Karpas-422 (cell line): Measurements from ENCODE around the gene CSNK1D. TPM values are rescaled to one million over a fixed set of nuclear protein-coding genes. Genes with fewer than 3 reads are reported as not detected.
"Not testable (repeated sequence)": the region's sequence is repeated elsewhere in the genome, so short reads cannot be mapped to it uniquely, and the experiment has no call there.

Source experiments
- DNase-seq: peaks from one replicate; pipeline ENCODE4 v3.0.0-alpha.2; 2015
- H2AFZ ChIP-seq: fragments of 200-600 bp; sonication (generic); 2 replicates; pipeline ENCODE4 v1.6.1; 2014; ENCODE audit warnings: antibody characterized with exemption, low read length, mixed read lengths
- H3K27ac ChIP-seq: fragments of 200-600 bp; sonication (generic); 2 replicates; pipeline ENCODE4 v1.5.1; 2014; ENCODE audit warnings: mild to moderate bottlenecking, low read length, moderate library complexity
- H3K27me3 ChIP-seq: fragments of 200-600 bp; sonication (generic); 2 replicates; pipeline ENCODE4 v1.6.1; 2014; ENCODE audit warnings: low read length, mixed read lengths
- H3K36me3 ChIP-seq: fragments of 200-600 bp; sonication (generic); 2 replicates; pipeline ENCODE4 v1.6.1; 2014; ENCODE audit warnings: low read length, mixed read lengths; ENCODE audit not compliant: insufficient read depth
- H3K4me1 ChIP-seq: fragments of 200-600 bp; sonication (generic); 2 replicates; pipeline ENCODE4 v1.6.1; 2014; ENCODE audit warnings: mild to moderate bottlenecking, low read length, mixed read lengths
- H3K4me2 ChIP-seq: fragments of 200-600 bp; sonication (generic); 2 replicates; pipeline ENCODE4 v1.6.1; 2014; ENCODE audit warnings: low read length, low read depth, mild to moderate bottlenecking; ENCODE audit not compliant: poor library complexity, severe bottlenecking
- H3K4me3 ChIP-seq: fragments of 200-600 bp; sonication (generic); 2 replicates; pipeline ENCODE4 v1.5.1; 2014; ENCODE audit warnings: mild to moderate bottlenecking, antibody characterized with exemption, low read length, mixed read lengths
- H3K79me2 ChIP-seq: fragments of 200-600 bp; sonication (generic); 2 replicates; pipeline ENCODE4 v1.6.1; 2014; ENCODE audit warnings: mild to moderate bottlenecking, low read length, mixed read lengths
- H3K9ac ChIP-seq: fragments of 200-600 bp; sonication (generic); 2 replicates; pipeline ENCODE4 v1.6.0; 2014; ENCODE audit warnings: low read length
- H3K9me2 ChIP-seq: fragments of 200-600 bp; sonication (generic), shearing (Covaris generic); replicated peaks from 2 replicates; pipeline ENCODE4 v1.6.0; 2014; ENCODE audit warnings: mild to moderate bottlenecking, low read length, moderate library complexity; ENCODE audit not compliant: insufficient read depth
- H3K9me3 ChIP-seq: fragments of 300-700, 200-600 bp; sonication (generic); 2 replicates; pipeline ENCODE4 v1.6.1; 2014; ENCODE audit warnings: low read length, mixed read lengths
- H4K20me1 ChIP-seq: fragments of 200-600 bp; sonication (generic); 2 replicates; pipeline ENCODE4 v1.6.1; 2014; ENCODE audit warnings: mild to moderate bottlenecking, antibody characterized with exemption, low read length, low read depth; ENCODE audit not compliant: insufficient read depth
- total RNA-seq: library from RNA; depleted of rRNA; stranded (reverse); fragments of >200 nt; shearing (Covaris generic); gene quantifications from 2 replicates; pipeline ENCODE4 v1.2.3, GENCODE V29; 2014; ENCODE audit warnings: low replicate concordance

CSNK1D gene
- total RNA-seq, 1 experiment from 2014 or later, result 30.6 TPM

GRCh38 chr17:82216301-82217119, 57.0 kb downstream of the CSNK1D start:
- Histone ChIP-seq H2AFZ (no peak overlapping the region), H3K4me2 (no peak overlapping the region), H3K9ac (no peak overlapping the region)

DNA sequence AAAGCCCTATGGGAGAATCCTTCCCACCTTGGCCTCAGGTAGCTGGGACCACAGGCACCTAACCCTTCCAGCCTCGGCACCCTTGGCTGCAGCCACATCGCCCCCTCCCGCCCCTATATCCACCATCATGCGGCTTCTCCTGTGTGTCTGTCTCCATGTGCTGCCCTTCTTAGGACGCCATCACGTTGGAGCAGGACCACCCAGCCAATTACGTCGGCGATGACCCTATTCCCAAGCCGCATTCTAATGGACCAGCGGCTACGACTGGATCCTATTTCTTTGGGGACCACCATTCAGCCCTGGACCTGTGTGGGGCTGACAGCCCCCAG, 57.6 kb downstream of the CSNK1D start:
- no peaks in the 10 kb centered on the region for H3K9me2 ChIP-seq
- no peak overlapping the region for H3K4me3 ChIP-seq
- no peaks in the 10 kb centered on the region for H3K27me3 ChIP-seq
- H3K4me1 ChIP-seq, result peaks cover 15% of the 10 kb centered on the region
- no peaks in the 10 kb centered on the region for H4K20me1 ChIP-seq
- no peak for DNase-seq
- no peaks in the 10 kb centered on the region for H3K79me2 ChIP-seq
- no peak overlapping the region for H3K9ac ChIP-seq
- no peak overlapping the region for H2AFZ ChIP-seq
- H3K36me3 ChIP-seq, result no peaks in the 10 kb centered on the region
- H3K27ac ChIP-seq, result no peak overlapping the region
- no peaks in the 10 kb centered on the region for H3K9me3 ChIP-seq
- no peak overlapping the region for H3K4me2 ChIP-seq

More at GRCh38 chr17:82216301-82217119, 57.0 kb downstream of the CSNK1D start:
- Histone ChIP-seq H3K36me3 (no peaks in the 10 kb centered on the region), H3K27me3 (no peaks in the 10 kb centered on the region), H3K79me2 (no peaks in the 10 kb centered on the region), H3K4me3 (no peak overlapping the region), H3K27ac (no peak overlapping the region), H3K9me3 (no peaks in the 10 kb centered on the region), H3K4me1 (peaks cover 13% of the 10 kb centered on the region), H4K20me1 (no peaks in the 10 kb centered on the region), H3K9me2 (no peaks in the 10 kb centered on the region)
- DNase-seq, result no peak

DNA sequence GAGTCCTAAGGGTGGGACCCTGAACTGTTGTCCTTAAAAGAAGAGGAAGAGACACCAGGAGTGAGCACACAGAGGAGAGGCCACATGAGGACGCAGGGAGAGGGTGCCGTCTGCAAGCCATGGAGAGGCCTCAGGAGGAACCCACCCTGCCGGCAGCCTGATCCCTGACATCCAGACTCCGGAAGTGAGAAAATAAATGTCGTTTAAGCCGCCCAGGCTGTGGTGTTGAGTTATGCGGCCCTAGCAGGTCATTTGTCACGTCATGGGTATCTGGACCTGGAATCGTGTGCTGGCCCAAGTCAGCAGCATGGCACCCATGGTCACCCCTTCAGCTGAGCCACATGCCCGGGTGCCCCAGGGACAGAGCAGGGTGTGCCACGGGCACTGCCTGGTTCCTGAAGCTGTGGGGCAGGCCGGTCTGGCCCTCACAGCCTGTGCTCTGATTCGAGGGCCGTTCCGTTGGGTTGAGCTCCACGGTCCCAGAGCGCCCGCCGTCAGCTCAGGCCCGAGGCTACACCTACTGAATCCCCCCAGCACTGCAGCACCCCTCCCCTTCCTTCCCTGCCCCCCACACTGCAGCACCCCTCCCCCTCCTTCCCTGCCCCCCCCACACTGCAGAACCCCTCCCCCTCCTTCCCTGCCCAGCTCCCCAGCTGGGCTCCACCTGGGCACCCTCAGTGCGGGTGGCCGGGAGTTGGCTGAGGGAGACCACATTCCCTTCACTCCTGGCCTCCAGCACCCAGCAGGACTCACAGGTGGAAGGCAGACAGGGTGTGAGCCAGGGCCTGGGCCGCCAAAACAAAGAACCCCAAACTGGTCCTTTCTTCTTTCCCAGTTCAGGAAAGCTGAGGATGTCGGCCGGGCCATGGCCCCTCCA, 58.2 kb downstream of the CSNK1D start:
- DNase-seq, result no peak

DNA sequence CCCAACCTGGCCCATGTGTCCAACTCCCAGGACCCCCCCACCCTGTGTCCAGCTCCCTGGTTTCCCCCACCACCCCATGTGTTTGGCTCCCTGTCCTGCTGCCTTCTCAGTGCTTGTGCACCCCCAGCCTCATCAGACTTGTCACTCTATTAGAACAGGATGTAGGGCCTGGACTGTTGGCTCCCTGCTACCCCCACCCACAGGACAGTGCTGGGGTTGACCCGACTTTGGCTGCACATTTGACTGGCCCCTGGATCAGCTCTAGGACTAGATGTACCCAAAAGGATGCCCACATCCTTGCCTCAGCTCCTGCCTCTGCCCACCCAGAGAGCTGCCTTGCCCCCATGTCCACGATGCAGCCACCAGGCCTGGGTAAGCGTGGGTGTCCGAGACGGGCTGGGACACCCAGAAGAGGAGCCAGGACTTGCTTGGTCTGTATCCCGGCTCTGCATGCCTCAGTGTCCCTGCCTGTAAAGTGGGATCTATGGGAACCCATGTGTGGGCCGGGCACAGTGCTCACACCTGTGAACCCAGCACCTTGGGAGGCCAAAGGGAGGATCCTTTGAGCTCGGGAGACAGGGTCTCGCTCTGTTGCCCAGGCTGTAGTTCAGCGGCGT, 59.4 kb downstream of the CSNK1D start:
- Histone ChIP-seq H3K9ac (no peak overlapping the region), H4K20me1 (no peaks in the 10 kb centered on the region), H3K79me2 (no peaks in the 10 kb centered on the region), H3K4me2 (no peak overlapping the region), H3K27ac (no peak overlapping the region), H3K4me1 (peaks cover 15% of the 10 kb centered on the region), H3K27me3 (no peaks in the 10 kb centered on the region), H3K9me2 (no peaks in the 10 kb centered on the region), H3K9me3 (no peaks in the 10 kb centered on the region), H3K36me3 (no peaks in the 10 kb centered on the region), H2AFZ (no peak overlapping the region), H3K4me3 (no peak overlapping the region)
- DNase-seq, result no peak

More for the DNA sequence above, 58.2 kb downstream of the CSNK1D start:
- Histone ChIP-seq H3K4me1 (peaks cover 15% of the 10 kb centered on the region), H3K36me3 (no peaks in the 10 kb centered on the region), H3K9me2 (no peaks in the 10 kb centered on the region), H3K4me2 (no peak overlapping the region), H3K9me3 (no peaks in the 10 kb centered on the region), H3K79me2 (no peaks in the 10 kb centered on the region), H3K27ac (no peak overlapping the region), H4K20me1 (no peaks in the 10 kb centered on the region), H3K27me3 (no peaks in the 10 kb centered on the region), H2AFZ (no peak overlapping the region), H3K4me3 (no peak overlapping the region), H3K9ac (no peak overlapping the region)

GRCh38 chr17:82213251-82214011, 60.1 kb downstream of the CSNK1D start:
- Histone ChIP-seq H3K4me3 (peak overlapping the region; percentile 93), H3K4me2 (peak overlapping the region; percentile 85), H3K9me3 (no peaks in the 10 kb centered on the region), H4K20me1 (no peaks in the 10 kb centered on the region), H3K9ac (peak overlapping the region; percentile 88), H3K79me2 (no peaks in the 10 kb centered on the region), H3K27me3 (no peaks in the 10 kb centered on the region), H3K9me2 (no peaks in the 10 kb centered on the region), H2AFZ (peak overlapping the region; percentile 97), H3K36me3 (no peaks in the 10 kb centered on the region), H3K27ac (no peak overlapping the region), H3K4me1 (peaks cover 15% of the 10 kb centered on the region)
- DNase-seq, result peak; percentile 62

DNA sequence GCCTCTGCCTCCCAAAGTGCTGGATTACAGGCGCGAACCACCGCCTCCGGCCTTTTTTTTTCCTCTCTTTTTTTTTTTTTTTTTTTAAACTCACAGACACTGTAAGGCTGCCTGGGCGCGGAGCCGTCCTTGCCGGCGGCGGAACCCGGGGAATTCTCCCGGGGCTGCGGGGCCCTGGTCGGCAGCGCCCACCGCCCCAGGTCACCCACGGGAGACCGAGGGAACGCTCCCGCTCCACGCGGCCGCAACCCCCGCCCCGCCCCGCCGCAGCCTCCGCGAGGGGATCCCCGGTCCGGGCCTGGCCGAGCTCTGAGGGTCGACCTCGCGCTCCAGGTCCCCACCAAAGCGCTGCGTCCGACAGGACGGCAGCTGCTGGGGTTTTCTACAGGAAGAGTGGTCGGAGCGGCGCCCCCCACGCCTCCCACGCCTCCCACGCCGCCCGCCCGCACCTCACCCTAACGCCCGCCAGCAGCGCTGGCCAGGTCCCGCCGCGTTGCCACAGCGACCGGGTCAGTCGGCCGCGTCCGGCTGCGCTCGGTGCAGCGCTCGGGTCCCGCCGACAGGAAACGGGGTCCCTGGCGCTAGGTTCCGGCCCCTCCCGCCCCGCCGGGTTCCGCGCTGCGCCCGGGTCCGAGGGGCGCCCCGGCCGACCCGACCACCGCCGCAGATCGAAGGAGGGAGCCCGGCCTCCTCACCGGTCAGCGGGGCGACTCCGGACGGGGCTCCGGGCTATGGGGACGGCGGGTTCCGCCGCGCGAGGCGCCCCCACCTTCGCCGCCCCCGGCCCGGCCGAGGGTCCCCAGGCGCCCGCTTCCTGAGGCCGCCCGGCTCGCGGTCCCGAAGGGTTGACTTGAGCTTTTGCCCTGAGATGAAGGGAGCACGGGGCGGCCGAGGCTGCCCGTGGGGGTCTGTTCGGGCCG, 60.9 kb downstream of the CSNK1D start, which contains the start of gene CCDC57:
CCDC57 (minus strand) TSS at position 512 of the 920 bp plus-strand sequence. CDS start 10,898 bp downstream, outside the sequence.
- H3K9me3 ChIP-seq, result no peaks in the 10 kb centered on the region
- H2AFZ ChIP-seq, result peak within 1 kb of the TSS; percentile 97
- H3K27ac ChIP-seq, result no peak within 1 kb of the TSS
- H3K9me2 ChIP-seq, result no peaks in the 10 kb centered on the region
- H3K79me2 ChIP-seq, result no peaks in the 10 kb centered on the region
- H3K4me2 ChIP-seq, result peak within 1 kb of the TSS; percentile 85
- H3K4me3 ChIP-seq, result peak within 1 kb of the TSS; percentile 93
- H3K9ac ChIP-seq, result peak within 1 kb of the TSS; percentile 88
- H4K20me1 ChIP-seq, result no peaks in the 10 kb centered on the region
- peaks cover 15% of the 10 kb centered on the region for H3K4me1 ChIP-seq
- peak; percentile 93 for DNase-seq
- H3K36me3 ChIP-seq, result no peaks in the 10 kb centered on the region
- no peaks in the 10 kb centered on the region for H3K27me3 ChIP-seq

DNA sequence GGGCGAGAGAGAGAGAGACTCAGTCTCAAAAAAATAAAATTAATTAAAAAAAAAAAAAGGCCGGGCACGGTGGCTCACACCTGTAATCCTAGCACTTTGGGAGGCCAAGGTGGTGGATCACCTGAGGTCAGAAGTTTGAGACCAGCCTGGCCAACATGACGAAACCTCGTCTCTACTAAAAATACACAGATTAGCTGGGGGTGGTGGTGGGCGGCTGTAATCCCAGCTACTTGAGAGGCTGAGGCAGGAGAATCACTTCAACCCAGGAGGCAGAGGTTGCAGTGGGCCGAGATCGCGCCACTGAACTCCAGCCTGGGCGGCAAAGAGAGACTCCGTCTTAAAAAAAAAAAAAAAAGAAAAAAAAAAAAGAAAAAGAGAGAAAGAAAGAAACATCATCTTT, 62.8 kb downstream of the CSNK1D start:
- not testable (repeated sequence) for H3K9me3 ChIP-seq, DNase-seq, H3K9ac ChIP-seq, H2AFZ ChIP-seq, H3K36me3 ChIP-seq, H3K9me2 ChIP-seq, H3K27ac ChIP-seq, H4K20me1 ChIP-seq, H3K79me2 ChIP-seq, H3K4me2 ChIP-seq, H3K4me3 ChIP-seq, H3K27me3 ChIP-seq
- H3K4me1 ChIP-seq, result peaks cover 22% of the 10 kb centered on the region
